Fibroblast of skin of left quadriceps (primary cell): ENCODE data around the gene ZNF141.
"Not testable (repeated sequence)": the region's sequence is repeated elsewhere in the genome, so short reads cannot be mapped to it uniquely, and the experiment has no call there.

Source experiments
- DNase-seq, 2 experiments: peaks; one replicate each; pipeline ENCODE4 v3.0.0-alpha.2; 2013; ENCODE audit warnings: low read depth in 2 of 2

The ZNF141 gene

DNA sequence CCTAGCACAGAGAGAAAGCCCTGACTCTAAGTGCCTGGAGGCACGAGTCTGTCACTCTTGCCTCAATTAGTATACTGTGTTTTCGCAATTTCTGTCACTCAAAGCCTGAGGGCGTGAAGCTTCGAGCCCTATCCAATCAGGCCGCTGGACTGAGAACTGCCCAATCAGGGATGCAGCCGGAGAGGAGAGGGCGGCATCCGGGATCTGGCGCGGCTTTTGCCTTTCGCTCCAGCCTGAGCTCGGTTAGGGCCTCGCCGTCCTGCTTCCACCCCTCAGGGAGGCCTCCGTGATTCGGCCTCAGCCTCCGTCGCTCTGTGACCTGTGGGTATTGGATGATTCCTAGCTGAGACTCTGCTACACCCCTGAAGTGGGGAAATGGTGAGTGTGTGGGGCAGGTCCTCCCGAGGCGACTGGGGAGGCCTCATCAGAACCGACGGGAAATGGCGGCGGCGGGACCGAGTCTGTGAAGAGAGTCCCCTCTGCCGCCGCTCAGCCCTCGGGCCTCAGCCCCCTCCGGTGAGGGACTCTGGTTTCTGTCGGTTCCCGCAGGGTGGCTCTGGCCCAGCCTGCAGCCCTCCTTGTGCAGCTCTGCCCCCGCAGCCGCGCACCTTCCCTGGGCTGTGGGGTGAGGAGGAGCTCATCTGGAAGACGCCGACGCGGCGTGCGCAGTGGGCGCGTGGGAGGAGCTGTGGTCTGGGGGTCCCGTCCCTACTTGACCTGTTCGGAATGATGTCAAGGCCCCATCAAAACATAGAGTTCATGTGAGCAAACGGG is 48.5 kb downstream of the ZNF141 start:
- no peak for DNase-seq

- DNase-seq: no peak
These were observed 49.1 kb downstream of the ZNF141 start for GRCh38 chr4:386708-387105.

- no peak for DNase-seq
These were observed 66.4 kb downstream of the ZNF141 start for GRCh38 chr4:404006-404405.

DNA sequence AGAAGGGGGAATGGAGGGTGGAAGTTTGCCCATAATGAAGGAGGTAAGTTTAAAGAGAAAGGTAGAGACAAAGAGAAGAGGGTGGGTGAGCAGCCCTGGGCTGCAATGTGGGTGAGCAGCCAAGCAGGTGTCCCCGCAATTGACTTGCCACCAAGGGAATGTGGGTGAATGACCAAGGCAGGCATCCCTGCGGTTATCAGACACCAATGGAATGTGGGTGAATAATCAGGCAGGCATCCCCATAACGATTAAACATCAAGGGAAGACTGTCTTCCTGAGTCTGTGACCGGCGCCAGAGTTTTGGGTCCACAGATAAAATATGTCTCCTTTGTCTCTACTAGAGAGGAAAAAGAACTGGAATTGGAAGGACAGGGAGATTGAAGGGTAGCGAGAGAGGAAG is 70.7 kb downstream of the ZNF141 start:
- not testable (repeated sequence) for DNase-seq

DNA sequence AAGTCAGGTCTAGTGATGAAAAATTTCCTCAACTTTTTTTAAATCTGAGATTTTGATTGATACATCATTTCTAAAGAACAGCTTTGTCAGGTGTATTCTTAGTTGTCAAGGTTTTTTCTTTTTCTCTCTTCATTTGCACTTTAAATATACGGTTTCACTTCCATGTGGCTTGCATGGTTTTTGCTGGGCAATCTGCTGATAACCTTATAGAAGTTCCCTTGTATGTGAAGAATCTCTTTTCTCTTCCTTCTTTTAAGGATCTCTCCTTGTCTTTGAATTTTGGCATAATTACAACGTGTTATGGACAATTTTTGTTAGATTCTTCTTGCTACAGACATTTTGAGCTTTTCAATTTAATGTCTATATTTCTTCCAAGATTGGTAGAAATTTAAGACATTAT is 85.0 kb downstream of the ZNF141 start:
- no peak for DNase-seq
